GM21390 (cell line): ENCODE results near the gene MAP3K12.
"Not testable (repeated sequence)": the region's sequence is repeated elsewhere in the genome, so short reads cannot be mapped to it uniquely, and the experiment has no call there.

Source experiments
- ATAC-seq: cut with Tn5 transposase; IDR thresholded peaks from one replicate; pipeline ENCODE4 v1.9.1; 2021; ENCODE audit not compliant: unreplicated experiment

MAP3K12 gene

GRCh38 chr12:53444593-53445325, 54.5 kb downstream of the MAP3K12 start:
- not testable (repeated sequence) for ATAC-seq

- ATAC-seq = no peak
These were observed 55.3 kb downstream of the MAP3K12 start for GRCh38 chr12:53443955-53444354.

- ATAC-seq = peak; percentile 97
These were observed 58.0 kb downstream of the MAP3K12 start, which contains the start of gene PRR13 for GRCh38 chr12:53441040-53441833. TSS of gene PRR13 (plus strand) at chr12:53441734. CDS start at chr12:53442715, 981 bp downstream.

GRCh38 chr12:53439582-53439981, 59.7 kb downstream of the MAP3K12 start:
- not testable (repeated sequence) for ATAC-seq

- not testable (repeated sequence) for ATAC-seq
These were observed 63.9 kb downstream of the MAP3K12 start for GRCh38 chr12:53435326-53435725.

- ATAC-seq = no peak
These were observed 68.1 kb downstream of the MAP3K12 start for GRCh38 chr12:53431187-53431586.

GRCh38 chr12:53430116-53430515, 69.1 kb downstream of the MAP3K12 start:
- no peak for ATAC-seq
